ENCODE measurements around the gene MCF2L. TPM values are rescaled to one million over a fixed set of nuclear protein-coding genes. Genes with fewer than 3 reads are reported as not detected.
"Not testable (repeated sequence)": the region's sequence is repeated elsewhere in the genome, so short reads cannot be mapped to it uniquely, and the experiment has no call there.

MCF2L gene
- total RNA-seq, 2 donors from 2014 or later: 47.6 to 64.7 TPM

- DNase-seq (ENCODE audit: low spot score): no peak
- TF ChIP-seq CTCF (IDR thresholded peaks at IDR 0.05) (no peak), POLR2AphosphoS5 (IDR thresholded peaks at IDR 0.05) (no peak), POLR2A (IDR thresholded peaks at IDR 0.05) (no peak)
- Histone ChIP-seq H3K27me3 (replicated peaks; ENCODE audit: insufficient read depth) (no peaks in the 10 kb centered on the region), H3K9me3 (no peaks in the 10 kb centered on the region), H3K4me1 (replicated peaks) (no peaks in the 10 kb centered on the region), H3K27ac (no peak overlapping the region), H3K4me3 (no peak overlapping the region), H3K36me3 (no peaks in the 10 kb centered on the region)
- 59% methylated on average over 30 of the region's 30 CpGs for WGBS
- intact Hi-C loops (cut with DNase I): no loop called here
Observed at GRCh38 chr13:113098162-113098732, 129.2 kb downstream of the MCF2L start.

GRCh38 chr13:113099142-113099541 lies 130.1 kb downstream of the MCF2L start:
- TF ChIP-seq POLR2AphosphoS5 (IDR thresholded peaks at IDR 0.05) (no peak), CTCF (IDR thresholded peaks at IDR 0.05) (no peak), POLR2A (IDR thresholded peaks at IDR 0.05) (no peak)
- Histone ChIP-seq H3K27me3 (replicated peaks; ENCODE audit: insufficient read depth) (no peaks in the 10 kb centered on the region), H3K36me3 (no peaks in the 10 kb centered on the region), H3K9me3 (no peaks in the 10 kb centered on the region), H3K27ac (no peak overlapping the region), H3K4me1 (replicated peaks) (no peaks in the 10 kb centered on the region), H3K4me3 (no peak overlapping the region)
- WGBS: 83% methylated on average over 11 of the region's 11 CpGs
- intact Hi-C loops (cut with DNase I): no loop called here
- DNase-seq (ENCODE audit: low spot score): no peak

GRCh38 chr13:113102302-113102701 lies 133.3 kb downstream of the MCF2L start:
- WGBS: 70% methylated on average over 10 of the region's 10 CpGs
- H3K4me1 ChIP-seq (replicated peaks); intact Hi-C loops (cut with DNase I); H3K4me3 ChIP-seq; H3K27me3 ChIP-seq (replicated peaks; ENCODE audit: insufficient read depth); H3K9me3 ChIP-seq; H3K36me3 ChIP-seq; H3K27ac ChIP-seq; DNase-seq (ENCODE audit: low spot score): not testable (repeated sequence)

GRCh38 chr13:113102727-113103126 lies 133.7 kb downstream of the MCF2L start:
- WGBS: 84% methylated on average over 12 of the region's 12 CpGs
- Histone ChIP-seq H3K27ac (no peak overlapping the region), H3K9me3 (no peaks in the 10 kb centered on the region), H3K4me1 (replicated peaks) (no peaks in the 10 kb centered on the region), H3K4me3 (no peak overlapping the region), H3K36me3 (no peaks in the 10 kb centered on the region), H3K27me3 (replicated peaks; ENCODE audit: insufficient read depth) (no peaks in the 10 kb centered on the region)
- intact Hi-C loops (cut with DNase I): no loop called here
- TF ChIP-seq CTCF (IDR thresholded peaks at IDR 0.05): no peak
- no peak for DNase-seq (ENCODE audit: low spot score)

GRCh38 chr13:113103646-113104045 lies 134.6 kb downstream of the MCF2L start:
- H3K27me3 ChIP-seq (replicated peaks; ENCODE audit: insufficient read depth): no peaks in the 10 kb centered on the region
- DNase-seq (ENCODE audit: low spot score): no peak
- no peak overlapping the region for H3K4me3 ChIP-seq
- H3K36me3 ChIP-seq: no peaks in the 10 kb centered on the region
- 67% methylated on average over 9 of the region's 9 CpGs for WGBS
- no peaks in the 10 kb centered on the region for H3K9me3 ChIP-seq
- H3K4me1 ChIP-seq (replicated peaks): no peaks in the 10 kb centered on the region
- no peak for TF ChIP-seq CTCF (IDR thresholded peaks at IDR 0.05)
- no peak for TF ChIP-seq POLR2A (IDR thresholded peaks at IDR 0.05)
- TF ChIP-seq POLR2AphosphoS5 (IDR thresholded peaks at IDR 0.05): no peak
- intact Hi-C loops (cut with DNase I): no loop called here
- H3K27ac ChIP-seq: no peak overlapping the region
